ENCODE data around the gene ZNF777. TPM values are rescaled to one million over a fixed set of nuclear protein-coding genes. Genes with fewer than 3 reads are reported as not detected.
A peak's percentile ranks its signal among the peaks of the same experiment; 100 is the strongest.

The ZNF777 gene
- total RNA-seq, 2 donors from 2014 or later = 9.7 to 11.1 TPM

DNA sequence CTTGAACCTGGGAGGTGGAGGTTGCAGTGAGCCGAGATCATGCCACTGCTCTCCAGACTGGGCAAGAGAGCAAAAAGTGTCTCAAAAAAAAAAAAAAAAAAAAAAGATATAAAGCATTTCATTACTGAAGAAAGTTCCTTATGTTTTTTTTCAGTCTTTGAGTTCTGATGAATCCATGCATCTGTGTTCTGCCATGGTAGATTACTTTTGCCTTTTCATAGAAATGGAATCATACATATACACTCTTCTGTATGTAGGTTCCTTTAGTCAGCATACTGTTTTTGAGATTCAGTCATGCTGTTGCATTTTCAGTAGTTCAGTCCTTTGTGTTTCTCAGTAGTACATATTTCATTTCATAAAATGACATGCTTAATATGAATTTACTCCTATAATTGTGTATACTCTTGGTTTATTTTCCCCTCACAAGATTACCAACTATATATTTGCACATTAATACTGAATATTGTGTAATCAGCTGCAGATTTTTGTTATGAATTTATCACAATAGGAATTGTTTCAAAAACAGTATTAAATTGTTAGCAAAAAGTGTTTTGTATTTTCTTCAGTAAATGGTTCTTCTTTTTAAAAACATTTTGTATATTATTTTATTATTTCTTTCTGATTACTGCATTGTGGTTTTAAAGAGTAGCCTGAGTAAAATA is 2.8 kb upstream of the ZNF777 start:
- no peak for DNase-seq
- Histone ChIP-seq H3K4me1 (ENCODE audit: control insufficient read depth, insufficient read depth, low read length) (no peaks in the 10 kb centered on the region), H3K9me3 (ENCODE audit: control insufficient read depth, low read length) (peaks cover 28% of the 10 kb centered on the region), H3K4me3 (ENCODE audit: low read length) (no peak overlapping the region), H3K27me3 (ENCODE audit: control insufficient read depth, insufficient read depth, low read length, poor library complexity, severe bottlenecking) (peaks cover 12% of the 10 kb centered on the region), H3K36me3 (ENCODE audit: control insufficient read depth, insufficient read depth, low read length) (no peaks in the 10 kb centered on the region), H3K27ac (ENCODE audit: low read depth, low read length) (no peak overlapping the region), H3K9ac (ENCODE audit: extremely low read depth, low read length, poor library complexity, severe bottlenecking) (no peak overlapping the region)
- H3K9me3 Mint-ChIP-seq = peaks cover 11% of the 10 kb centered on the region
- H3K4me1 Mint-ChIP-seq = peaks cover 4% of the 10 kb centered on the region
- H3K4me3 Mint-ChIP-seq = no peak overlapping the region
- no peaks in the 10 kb centered on the region for H3K36me3 Mint-ChIP-seq (ENCODE audit: low read depth)
- H3K27ac Mint-ChIP-seq = no peak overlapping the region
- 78% methylated on average over 1 of the region's 1 CpG; no CpG with 5 or more reads in 1 of the 2 experiments for WGBS, 2 experiments (ENCODE audit: insufficient coverage in 1 of 2, insufficient read length in 1 of 2)
- H3K27me3 Mint-ChIP-seq (ENCODE audit: insufficient read depth) = peaks cover 38% of the 10 kb centered on the region
- TF ChIP-seq, protein P1, sequence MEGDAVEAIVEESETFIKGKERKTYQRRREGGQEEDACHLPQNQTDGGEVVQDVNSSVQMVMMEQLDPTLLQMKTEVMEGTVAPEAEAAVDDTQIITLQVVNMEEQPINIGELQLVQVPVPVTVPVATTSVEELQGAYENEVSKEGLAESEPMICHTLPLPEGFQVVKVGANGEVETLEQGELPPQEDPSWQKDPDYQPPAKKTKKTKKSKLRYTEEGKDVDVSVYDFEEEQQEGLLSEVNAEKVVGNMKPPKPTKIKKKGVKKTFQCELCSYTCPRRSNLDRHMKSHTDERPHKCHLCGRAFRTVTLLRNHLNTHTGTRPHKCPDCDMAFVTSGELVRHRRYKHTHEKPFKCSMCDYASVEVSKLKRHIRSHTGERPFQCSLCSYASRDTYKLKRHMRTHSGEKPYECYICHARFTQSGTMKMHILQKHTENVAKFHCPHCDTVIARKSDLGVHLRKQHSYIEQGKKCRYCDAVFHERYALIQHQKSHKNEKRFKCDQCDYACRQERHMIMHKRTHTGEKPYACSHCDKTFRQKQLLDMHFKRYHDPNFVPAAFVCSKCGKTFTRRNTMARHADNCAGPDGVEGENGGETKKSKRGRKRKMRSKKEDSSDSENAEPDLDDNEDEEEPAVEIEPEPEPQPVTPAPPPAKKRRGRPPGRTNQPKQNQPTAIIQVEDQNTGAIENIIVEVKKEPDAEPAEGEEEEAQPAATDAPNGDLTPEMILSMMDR (conservative IDR thresholded peaks at IDR 0.05) = no peak

- H3K4me1 ChIP-seq (ENCODE audit: control insufficient read depth, insufficient read depth, low read length) = peaks cover 4% of the 10 kb centered on the region
- DNase-seq = no peak
- no peak overlapping the region for H3K27ac ChIP-seq (ENCODE audit: low read depth, low read length)
- TF ChIP-seq, protein P1 (conservative IDR thresholded peaks at IDR 0.05) = no peak
- Mint-ChIP-seq H3K9me3 (peaks cover 9% of the 10 kb centered on the region), H3K36me3 (ENCODE audit: low read depth) (peaks cover under 1% of the 10 kb centered on the region), H3K4me1 (peaks cover 12% of the 10 kb centered on the region), H3K27me3 (ENCODE audit: insufficient read depth) (peaks cover 38% of the 10 kb centered on the region), H3K27ac (no peak overlapping the region), H3K4me3 (no peak overlapping the region)
- H3K9ac ChIP-seq (ENCODE audit: extremely low read depth, low read length, poor library complexity, severe bottlenecking) = no peak overlapping the region
- H3K4me3 ChIP-seq (ENCODE audit: low read length) = no peak overlapping the region
- H3K36me3 ChIP-seq (ENCODE audit: control insufficient read depth, insufficient read depth, low read length) = peaks cover 1% of the 10 kb centered on the region
- peaks cover 12% of the 10 kb centered on the region for H3K27me3 ChIP-seq (ENCODE audit: control insufficient read depth, insufficient read depth, low read length, poor library complexity, severe bottlenecking)
- peaks cover 18% of the 10 kb centered on the region for H3K9me3 ChIP-seq (ENCODE audit: control insufficient read depth, low read length)
- WGBS, 2 experiments (ENCODE audit: insufficient coverage in 1 of 2, insufficient read length in 1 of 2) = 91 to 95% methylated on average over 5 to 9 of the region's 9 CpGs
Observed at GRCh38 chr7:149462101-149462520, 1.2 kb upstream of the ZNF777 start.

DNA sequence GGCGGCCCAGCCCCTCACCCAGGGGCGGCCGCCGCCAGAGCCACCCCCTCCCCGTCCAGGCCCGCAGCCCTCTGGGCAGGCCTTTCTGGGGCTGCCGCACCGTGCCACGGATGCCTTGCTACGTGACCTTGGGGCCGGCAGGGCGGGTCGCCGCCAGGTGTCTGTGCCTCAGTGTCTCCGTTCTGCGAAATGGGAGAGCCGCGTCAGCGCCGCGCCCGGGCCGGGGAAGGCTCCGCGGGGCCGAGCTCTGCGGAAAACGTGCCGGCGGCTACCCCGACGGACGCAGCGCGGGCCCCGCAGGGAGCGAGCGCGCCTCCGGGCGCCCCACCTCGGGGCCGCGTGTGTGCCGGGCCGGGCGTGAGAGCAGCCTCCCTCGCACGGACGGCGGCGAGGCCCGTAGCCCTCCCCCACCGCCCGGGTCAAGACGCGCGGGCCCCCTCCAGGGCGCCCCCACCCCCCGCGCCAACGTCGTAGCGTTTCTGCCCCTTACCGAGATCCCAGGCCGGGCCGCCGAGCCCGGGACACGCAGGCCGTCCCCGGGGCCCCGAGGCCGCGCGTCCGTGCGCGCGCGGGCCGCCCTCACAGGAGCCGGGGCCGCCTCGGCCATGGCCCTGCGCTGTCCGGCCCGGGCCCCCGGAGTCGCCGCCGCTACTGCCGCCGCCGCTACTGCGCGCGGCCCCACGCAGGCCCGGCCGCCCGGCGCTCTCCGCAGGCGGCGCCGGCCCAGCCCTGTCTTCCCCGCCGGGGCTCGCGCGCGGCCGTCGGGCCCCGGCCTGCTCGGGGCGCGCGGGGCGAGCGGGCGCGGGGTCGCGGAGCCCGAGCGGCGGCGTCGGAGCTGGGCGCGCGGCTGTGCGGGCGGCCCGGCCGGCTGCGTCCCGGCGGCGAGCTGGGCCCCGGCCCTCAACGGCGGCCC is 1.1 kb downstream of the ZNF777 start:
- Histone ChIP-seq H3K4me3 (ENCODE audit: low read length) (peak overlapping the region; percentile 86), H3K9me3 (ENCODE audit: control insufficient read depth, low read length) (no peaks in the 10 kb centered on the region), H3K27me3 (ENCODE audit: control insufficient read depth, insufficient read depth, low read length, poor library complexity, severe bottlenecking) (peaks cover 12% of the 10 kb centered on the region), H3K4me1 (ENCODE audit: control insufficient read depth, insufficient read depth, low read length) (peaks cover 4% of the 10 kb centered on the region), H3K27ac (ENCODE audit: low read depth, low read length) (no peak overlapping the region), H3K36me3 (ENCODE audit: control insufficient read depth, insufficient read depth, low read length) (peaks cover 23% of the 10 kb centered on the region), H3K9ac (ENCODE audit: extremely low read depth, low read length, poor library complexity, severe bottlenecking) (peak overlapping the region; percentile 11)
- H3K27me3 Mint-ChIP-seq (ENCODE audit: insufficient read depth) = peaks cover 32% of the 10 kb centered on the region
- H3K4me3 Mint-ChIP-seq = peak overlapping the region; percentile 73
- H3K27ac Mint-ChIP-seq = no peak overlapping the region
- peaks cover 20% of the 10 kb centered on the region for H3K36me3 Mint-ChIP-seq (ENCODE audit: low read depth)
- WGBS, 2 experiments (ENCODE audit: insufficient coverage in 1 of 2, insufficient read length in 1 of 2) = 1% methylated on average over 145 of the region's 145 CpGs; no CpG with 5 or more reads in 1 of the 2 experiments
- DNase-seq = peak; percentile 71
- TF ChIP-seq, protein P1 (conservative IDR thresholded peaks at IDR 0.05) = peak; percentile 12
- no peaks in the 10 kb centered on the region for H3K9me3 Mint-ChIP-seq
- H3K4me1 Mint-ChIP-seq = peaks cover 12% of the 10 kb centered on the region
